SK-N-SH treated with all-trans-retinoic acid at 6 μM for 48 hours (cell line): ENCODE data around the gene LTBP1.

Source experiments
- ZFP3 ChIP-seq: fragments of 250-450 bp; sonication (Bioruptor Pico); IDR thresholded peaks from 2 replicates; pipeline ENCODE4 v1.5.0; 2020; ENCODE audit warnings: mild to moderate bottlenecking, moderate library complexity
- ZFP30 ChIP-seq: fragments of 450-650 bp; formaldehyde crosslinking; IDR thresholded peaks from 2 replicates; pipeline ENCODE4 v1.5.0; 2022; ENCODE audit warnings: mild to moderate bottlenecking, moderate library complexity

DNA sequence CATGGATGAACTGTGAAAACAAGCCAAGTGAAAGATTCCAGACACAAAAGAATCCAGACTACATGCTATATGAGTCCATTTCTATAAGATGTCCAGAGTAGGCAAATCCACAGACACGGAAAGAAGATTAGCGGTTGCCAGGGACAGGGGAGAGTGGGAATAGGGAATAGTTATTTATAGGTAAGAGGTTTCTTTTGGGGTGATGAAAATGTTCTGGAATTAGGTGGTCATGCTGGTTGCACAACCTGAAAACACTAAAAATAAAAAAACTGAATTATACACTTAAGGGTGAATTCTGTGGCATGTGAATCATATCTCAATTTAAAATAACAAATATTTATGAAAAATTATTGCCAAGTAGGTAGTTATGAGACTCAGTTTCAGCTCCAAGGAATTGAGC lies 168.4 kb downstream of the LTBP1 start:
- TF ChIP-seq ZFP3 (CRISPR knock-in tag) (no peak), ZFP30 (CRISPR knock-in tag) (no peak)
